PC-3 (cell line): ENCODE data around the gene RNF150.

Experiments used
- EZH2phosphoT487 ChIP-seq: fragments of 300-600 bp; sonication (generic); IDR thresholded peaks from 2 replicates; pipeline ENCODE4 v1.6.1; 2018; ENCODE audit warnings: mild to moderate bottlenecking, antibody characterized with exemption, low read length, borderline replicate concordance
- TF ChIP-seq, protein P1 (sequence below): fragments of 300-600 bp; sonication (generic); conservative IDR thresholded peaks from 2 replicates; pipeline ENCODE4 v1.5.1; 2017; ENCODE audit warnings: antibody characterized with exemption, low read depth, mild to moderate bottlenecking, low read length

DNA sequence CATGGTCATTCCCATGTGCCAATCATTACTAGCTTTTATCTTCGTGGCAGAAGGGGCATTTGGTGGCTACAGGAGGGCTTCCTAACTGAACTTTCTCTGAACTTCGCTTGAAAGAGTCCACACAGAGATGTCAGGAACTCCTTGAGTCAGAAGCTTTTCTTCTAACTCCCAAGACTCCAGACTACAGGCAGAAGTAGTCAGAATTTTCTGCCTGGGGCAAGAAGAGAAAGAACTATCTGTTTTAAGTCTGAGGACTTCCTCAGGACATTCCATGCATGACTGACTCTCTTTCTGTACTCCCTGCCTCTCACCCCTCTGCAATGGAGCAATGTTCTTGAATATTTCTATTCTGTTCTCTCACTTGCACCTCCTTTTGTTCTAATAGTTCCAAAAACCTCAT is 206.6 kb downstream of the RNF150 start:
- TF ChIP-seq, protein P1, sequence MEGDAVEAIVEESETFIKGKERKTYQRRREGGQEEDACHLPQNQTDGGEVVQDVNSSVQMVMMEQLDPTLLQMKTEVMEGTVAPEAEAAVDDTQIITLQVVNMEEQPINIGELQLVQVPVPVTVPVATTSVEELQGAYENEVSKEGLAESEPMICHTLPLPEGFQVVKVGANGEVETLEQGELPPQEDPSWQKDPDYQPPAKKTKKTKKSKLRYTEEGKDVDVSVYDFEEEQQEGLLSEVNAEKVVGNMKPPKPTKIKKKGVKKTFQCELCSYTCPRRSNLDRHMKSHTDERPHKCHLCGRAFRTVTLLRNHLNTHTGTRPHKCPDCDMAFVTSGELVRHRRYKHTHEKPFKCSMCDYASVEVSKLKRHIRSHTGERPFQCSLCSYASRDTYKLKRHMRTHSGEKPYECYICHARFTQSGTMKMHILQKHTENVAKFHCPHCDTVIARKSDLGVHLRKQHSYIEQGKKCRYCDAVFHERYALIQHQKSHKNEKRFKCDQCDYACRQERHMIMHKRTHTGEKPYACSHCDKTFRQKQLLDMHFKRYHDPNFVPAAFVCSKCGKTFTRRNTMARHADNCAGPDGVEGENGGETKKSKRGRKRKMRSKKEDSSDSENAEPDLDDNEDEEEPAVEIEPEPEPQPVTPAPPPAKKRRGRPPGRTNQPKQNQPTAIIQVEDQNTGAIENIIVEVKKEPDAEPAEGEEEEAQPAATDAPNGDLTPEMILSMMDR, result no peak
- no peak for TF ChIP-seq EZH2phosphoT487
